ENCODE results near the gene TLR8. TPM values are rescaled to one million over a fixed set of nuclear protein-coding genes. Genes with fewer than 3 reads are reported as not detected.
A peak's percentile ranks its signal among the peaks of the same experiment; 100 is the strongest.

TLR8 gene
- total RNA-seq, 1 experiment from 2014 or later = not detected

DNA sequence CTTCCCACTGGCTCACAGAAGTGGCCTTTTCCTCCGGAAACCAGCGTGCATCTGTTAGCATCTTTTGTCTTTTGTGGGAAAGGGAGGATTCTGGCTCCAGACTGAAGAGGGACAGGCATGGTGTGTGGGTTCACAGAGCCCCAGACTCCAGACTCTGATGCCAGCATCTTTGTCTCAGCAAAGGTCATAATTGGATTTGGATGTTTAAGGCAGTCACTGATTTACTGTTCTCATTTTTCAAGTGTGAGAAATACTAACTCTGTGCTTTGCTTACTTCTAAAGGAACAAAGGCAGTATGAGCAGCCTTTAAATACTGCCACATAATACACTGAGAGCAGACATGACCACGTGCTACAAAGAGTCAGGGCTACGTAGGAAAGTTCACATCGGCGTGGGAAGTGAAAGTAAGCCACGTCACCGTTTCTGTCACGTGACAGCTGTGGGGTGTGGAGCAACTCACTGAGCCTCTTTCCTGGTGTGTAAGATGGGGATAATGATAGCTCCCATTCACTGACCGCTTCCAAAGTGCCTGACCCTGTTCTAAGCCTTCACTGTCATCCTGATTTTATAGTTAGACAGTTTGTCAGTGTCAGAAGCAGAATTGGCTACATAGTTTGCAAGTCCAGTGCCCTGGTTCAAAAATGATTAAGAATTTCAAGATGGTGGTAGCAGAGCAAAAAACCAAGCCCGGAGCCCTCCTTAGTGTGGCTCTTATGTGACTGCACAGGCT, 43.7 kb downstream of the TLR8 start:
- BruUV-seq (replicated peaks) = no TSS peak
- POLR2A ChIA-PET = interaction anchor here (0.7 to 1.8 kb wide), 4 partner anchors 24 to 538 kb away, joined by 3 to 8 read pairs (median 4); partner anchors contain the start of gene TMSB4X
- intact Hi-C loops (cut with micrococcal nuclease) = loop anchor here (10.0 kb wide), 1 partner anchor 165 kb away; no protein-coding TSS in a partner anchor
- Mint-ChIP-seq H3K27ac (ENCODE audit: low read depth, unreplicated experiment) (peak overlapping the region; percentile 69), H3K36me3 (ENCODE audit: insufficient read depth, unreplicated experiment) (no peaks in the 10 kb centered on the region), H3K4me1 (ENCODE audit: insufficient read depth, unreplicated experiment) (peaks cover 12% of the 10 kb centered on the region), H3K9me3 (ENCODE audit: unreplicated experiment) (no peaks in the 10 kb centered on the region), H3K4me3 (ENCODE audit: unreplicated experiment) (no peak overlapping the region), H3K27me3 (ENCODE audit: insufficient read depth, unreplicated experiment) (peaks cover 6% of the 10 kb centered on the region)
- TF ChIP-seq, protein P1, sequence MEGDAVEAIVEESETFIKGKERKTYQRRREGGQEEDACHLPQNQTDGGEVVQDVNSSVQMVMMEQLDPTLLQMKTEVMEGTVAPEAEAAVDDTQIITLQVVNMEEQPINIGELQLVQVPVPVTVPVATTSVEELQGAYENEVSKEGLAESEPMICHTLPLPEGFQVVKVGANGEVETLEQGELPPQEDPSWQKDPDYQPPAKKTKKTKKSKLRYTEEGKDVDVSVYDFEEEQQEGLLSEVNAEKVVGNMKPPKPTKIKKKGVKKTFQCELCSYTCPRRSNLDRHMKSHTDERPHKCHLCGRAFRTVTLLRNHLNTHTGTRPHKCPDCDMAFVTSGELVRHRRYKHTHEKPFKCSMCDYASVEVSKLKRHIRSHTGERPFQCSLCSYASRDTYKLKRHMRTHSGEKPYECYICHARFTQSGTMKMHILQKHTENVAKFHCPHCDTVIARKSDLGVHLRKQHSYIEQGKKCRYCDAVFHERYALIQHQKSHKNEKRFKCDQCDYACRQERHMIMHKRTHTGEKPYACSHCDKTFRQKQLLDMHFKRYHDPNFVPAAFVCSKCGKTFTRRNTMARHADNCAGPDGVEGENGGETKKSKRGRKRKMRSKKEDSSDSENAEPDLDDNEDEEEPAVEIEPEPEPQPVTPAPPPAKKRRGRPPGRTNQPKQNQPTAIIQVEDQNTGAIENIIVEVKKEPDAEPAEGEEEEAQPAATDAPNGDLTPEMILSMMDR (IDR thresholded peaks at IDR 0.05; ENCODE audit: unreplicated experiment) = no peak
- peak; percentile 81 for DNase-seq (ENCODE audit: unreplicated experiment)
- CTCF ChIA-PET = interaction anchor here (0.5 to 8.2 kb wide), 11 partner anchors 11 to 695 kb away, joined by 3 to 241 read pairs (median 3); no protein-coding TSS in a partner anchor

DNA sequence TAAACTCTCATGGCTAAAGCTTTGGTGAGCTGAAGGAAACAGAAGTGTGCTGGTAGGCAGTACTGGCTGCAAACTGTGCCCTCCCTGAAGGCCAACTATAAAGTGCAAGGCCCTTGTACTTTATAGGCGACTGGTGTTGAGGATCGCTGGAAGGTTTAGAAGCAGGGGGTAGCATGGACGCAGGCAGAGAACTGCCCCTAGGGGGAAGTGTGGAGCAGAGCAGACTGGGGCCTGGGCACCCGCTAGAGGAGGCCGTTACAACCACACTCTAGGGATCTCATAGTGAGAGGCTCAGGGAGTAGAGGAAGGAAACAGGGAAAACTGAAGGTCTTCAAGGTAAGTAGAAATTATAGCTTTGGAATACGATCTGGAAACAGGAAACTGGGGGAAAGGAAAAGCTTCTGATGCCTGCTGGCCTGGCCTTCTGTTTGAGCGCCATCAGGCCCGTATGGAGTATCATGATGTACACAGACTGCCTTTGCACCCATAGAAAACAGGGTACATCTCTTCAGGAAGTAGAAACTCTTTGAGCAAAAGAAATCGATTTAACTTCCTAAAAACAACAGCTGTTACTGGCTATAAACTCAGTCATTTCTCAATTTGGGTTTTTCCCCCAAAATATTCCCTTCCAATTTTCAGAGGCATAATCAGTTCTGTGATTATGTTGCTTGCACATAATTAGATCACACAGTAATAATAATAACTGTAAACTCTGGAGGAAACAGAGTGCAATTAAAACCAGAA, 44.6 kb downstream of the TLR8 start:
- TF ChIP-seq, protein P1 (IDR thresholded peaks at IDR 0.05; ENCODE audit: unreplicated experiment) = peak; percentile 49
- peak; percentile 55 for DNase-seq (ENCODE audit: unreplicated experiment)
- Mint-ChIP-seq H3K4me1 (ENCODE audit: insufficient read depth, unreplicated experiment) (peaks cover 16% of the 10 kb centered on the region), H3K9me3 (ENCODE audit: unreplicated experiment) (no peaks in the 10 kb centered on the region), H3K27ac (ENCODE audit: low read depth, unreplicated experiment) (no peak overlapping the region), H3K4me3 (ENCODE audit: unreplicated experiment) (no peak overlapping the region), H3K27me3 (ENCODE audit: insufficient read depth, unreplicated experiment) (no peaks in the 10 kb centered on the region), H3K36me3 (ENCODE audit: insufficient read depth, unreplicated experiment) (no peaks in the 10 kb centered on the region)
- BruUV-seq (replicated peaks) = no TSS peak
- CTCF ChIA-PET = interaction anchor here (0.5 to 8.2 kb wide), 9 partner anchors 18 to 694 kb away, joined by 3 to 241 read pairs (median 3); no protein-coding TSS in a partner anchor
- intact Hi-C loops (cut with micrococcal nuclease) = no loop called here
- POLR2A ChIA-PET = interaction anchor here (0.7 to 1.8 kb wide), 5 partner anchors 24 to 537 kb away, joined by 3 to 8 read pairs (median 4); partner anchors contain the start of gene TMSB4X

DNA sequence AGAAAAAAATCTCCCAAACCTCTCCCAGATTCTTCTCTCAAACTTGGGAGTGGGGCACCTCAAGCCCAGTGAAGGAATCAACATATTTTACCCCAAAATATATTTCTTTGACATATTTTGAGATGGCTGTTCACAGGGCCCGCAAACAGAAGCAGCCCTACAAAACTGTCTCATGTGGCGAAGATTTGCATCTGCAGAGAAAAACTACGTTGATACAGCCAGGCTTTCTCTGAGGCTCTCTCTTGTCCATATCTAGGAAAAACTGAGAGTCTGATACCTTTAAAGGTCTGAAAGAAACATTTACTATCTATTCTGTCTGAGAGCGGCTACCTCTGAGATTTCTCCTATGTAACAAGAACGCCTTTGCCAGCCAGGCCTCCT, 45.2 kb downstream of the TLR8 start:
- intact Hi-C loops (cut with micrococcal nuclease) = no loop called here
- POLR2A ChIA-PET = interaction anchor here (1.1 to 1.8 kb wide), 2 partner anchors 314 to 536 kb away, joined by 4 to 8 read pairs; no protein-coding TSS in a partner anchor
- no peaks in the 10 kb centered on the region for H3K9me3 Mint-ChIP-seq (ENCODE audit: unreplicated experiment)
- DNase-seq (ENCODE audit: unreplicated experiment) = no peak
- TF ChIP-seq, protein P1 (IDR thresholded peaks at IDR 0.05; ENCODE audit: unreplicated experiment) = no peak
- CTCF ChIA-PET = interaction anchor here (0.8 to 8.2 kb wide), 4 partner anchors 17 to 538 kb away, joined by 3 to 241 read pairs (median 4); no protein-coding TSS in a partner anchor
- H3K36me3 Mint-ChIP-seq (ENCODE audit: insufficient read depth, unreplicated experiment) = no peaks in the 10 kb centered on the region
- no peak overlapping the region for H3K27ac Mint-ChIP-seq (ENCODE audit: low read depth, unreplicated experiment)
- H3K4me1 Mint-ChIP-seq (ENCODE audit: insufficient read depth, unreplicated experiment) = peaks cover 22% of the 10 kb centered on the region
- H3K27me3 Mint-ChIP-seq (ENCODE audit: insufficient read depth, unreplicated experiment) = no peaks in the 10 kb centered on the region
- no TSS peak for BruUV-seq (replicated peaks)
- H3K4me3 Mint-ChIP-seq (ENCODE audit: unreplicated experiment) = no peak overlapping the region

DNA sequence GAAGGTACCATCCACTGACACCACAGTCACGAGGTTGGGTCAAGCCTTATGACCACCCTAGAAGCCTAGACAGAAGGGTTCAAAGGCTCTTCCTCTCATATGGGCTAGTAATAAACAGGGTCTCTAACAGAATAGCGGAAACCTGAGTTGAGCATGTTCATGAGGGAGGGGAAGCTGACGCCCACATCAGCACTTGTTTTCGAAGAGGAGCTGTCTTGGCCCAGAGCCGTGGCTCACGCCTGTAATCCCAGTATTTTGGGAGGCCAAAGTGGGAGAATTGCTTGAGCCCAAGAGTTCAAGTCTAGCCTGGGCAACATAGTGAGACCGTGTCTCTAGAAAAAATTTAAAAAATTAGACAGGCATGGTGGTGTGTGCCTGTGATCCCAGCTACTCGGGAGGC, 47.0 kb downstream of the TLR8 start:
- peaks cover 27% of the 10 kb centered on the region for H3K4me1 Mint-ChIP-seq (ENCODE audit: insufficient read depth, unreplicated experiment)
- no peak overlapping the region for H3K27ac Mint-ChIP-seq (ENCODE audit: low read depth, unreplicated experiment)
- H3K9me3 Mint-ChIP-seq (ENCODE audit: unreplicated experiment) = no peaks in the 10 kb centered on the region
- no peaks in the 10 kb centered on the region for H3K27me3 Mint-ChIP-seq (ENCODE audit: insufficient read depth, unreplicated experiment)
- H3K36me3 Mint-ChIP-seq (ENCODE audit: insufficient read depth, unreplicated experiment) = no peaks in the 10 kb centered on the region
- POLR2A ChIA-PET = no interaction called here
- H3K4me3 Mint-ChIP-seq (ENCODE audit: unreplicated experiment) = no peak overlapping the region
- intact Hi-C loops (cut with micrococcal nuclease) = no loop called here
- TF ChIP-seq, protein P1 (IDR thresholded peaks at IDR 0.05; ENCODE audit: unreplicated experiment) = no peak
- CTCF ChIA-PET = interaction anchor here (0.6 kb wide), 1 partner anchor 254 kb away, joined by 3 read pairs; no protein-coding TSS in a partner anchor
- DNase-seq (ENCODE audit: unreplicated experiment) = no peak
- no TSS peak for BruUV-seq (replicated peaks)
